Measurements from ENCODE around the gene HTR4. TPM values are rescaled to one million over a fixed set of nuclear protein-coding genes. Genes with fewer than 3 reads are reported as not detected.
A peak's percentile ranks its signal among the peaks of the same experiment; 100 is the strongest.

Gene HTR4
- total RNA-seq, 1 donor from 2014 or later, result 0.27 TPM

- Mint-ChIP-seq H3K9me3 (no peaks in the 10 kb centered on the region), H3K27ac (no peak overlapping the region), H3K27me3 (ENCODE audit: low read depth) (peaks cover 7% of the 10 kb centered on the region)
These were observed 13.9 kb downstream of the HTR4 start for GRCh38 chr5:148640471-148640870.

GRCh38 chr5:148639081-148639480, 15.2 kb downstream of the HTR4 start:
- no peak for TF ChIP-seq CTCF (IDR thresholded peaks at IDR 0.05; ENCODE audit: unreplicated experiment)
- DNase-seq (ENCODE audit: low spot score in 2 of 2, unreplicated experiment in 2 of 2), result no peak
- H3K36me3 Mint-ChIP-seq, result no peaks in the 10 kb centered on the region
- H3K4me3 Mint-ChIP-seq, result no peak overlapping the region
- H3K27me3 Mint-ChIP-seq (ENCODE audit: low read depth), result peaks cover 7% of the 10 kb centered on the region
- H3K27ac Mint-ChIP-seq, result no peak overlapping the region
- H3K9me3 Mint-ChIP-seq, result no peaks in the 10 kb centered on the region
- H3K4me1 Mint-ChIP-seq, result peaks cover 6% of the 10 kb centered on the region

More at GRCh38 chr5:148640471-148640870, 13.9 kb downstream of the HTR4 start:
- no peak for DNase-seq (ENCODE audit: low spot score in 2 of 2, unreplicated experiment in 2 of 2)
- H3K4me3 Mint-ChIP-seq, result no peak overlapping the region
- no peak for TF ChIP-seq CTCF (IDR thresholded peaks at IDR 0.05; ENCODE audit: unreplicated experiment)
- no peaks in the 10 kb centered on the region for H3K36me3 Mint-ChIP-seq
- no peaks in the 10 kb centered on the region for H3K4me1 Mint-ChIP-seq

GRCh38 chr5:148636353-148636752, 18.0 kb downstream of the HTR4 start:
- DNase-seq (ENCODE audit: low spot score in 2 of 2, unreplicated experiment in 2 of 2), result no peak
- no peak overlapping the region for H3K4me3 Mint-ChIP-seq
- no peak overlapping the region for H3K27ac Mint-ChIP-seq
- H3K27me3 Mint-ChIP-seq (ENCODE audit: low read depth), result peaks cover 2% of the 10 kb centered on the region
- no peaks in the 10 kb centered on the region for H3K9me3 Mint-ChIP-seq
- no peaks in the 10 kb centered on the region for H3K36me3 Mint-ChIP-seq
- peaks cover 25% of the 10 kb centered on the region for H3K4me1 Mint-ChIP-seq
- TF ChIP-seq CTCF (IDR thresholded peaks at IDR 0.05; ENCODE audit: unreplicated experiment), result no peak

GRCh38 chr5:148635321-148636083, 18.8 kb downstream of the HTR4 start:
- Mint-ChIP-seq H3K4me3 (no peak overlapping the region), H3K27me3 (ENCODE audit: low read depth) (peaks cover 2% of the 10 kb centered on the region), H3K4me1 (peaks cover 25% of the 10 kb centered on the region), H3K27ac (no peak overlapping the region), H3K9me3 (no peaks in the 10 kb centered on the region), H3K36me3 (no peaks in the 10 kb centered on the region)
- DNase-seq (ENCODE audit: low spot score in 2 of 2, unreplicated experiment in 2 of 2), result no peak
- no peak for TF ChIP-seq CTCF (IDR thresholded peaks at IDR 0.05; ENCODE audit: unreplicated experiment)

- DNase-seq (ENCODE audit: low spot score in 2 of 2, unreplicated experiment in 2 of 2), result no peak
- Mint-ChIP-seq H3K36me3 (no peaks in the 10 kb centered on the region), H3K27ac (peak overlapping the region; percentile 64), H3K27me3 (ENCODE audit: low read depth) (no peaks in the 10 kb centered on the region), H3K9me3 (no peaks in the 10 kb centered on the region), H3K4me3 (no peak overlapping the region), H3K4me1 (peaks cover 25% of the 10 kb centered on the region)
- TF ChIP-seq CTCF (IDR thresholded peaks at IDR 0.05; ENCODE audit: unreplicated experiment), result no peak
These were observed 21.3 kb downstream of the HTR4 start for GRCh38 chr5:148633067-148633377.
